Stomach (tissue), 9 donors: ENCODE data around the gene GRAMD1B. TPM values are rescaled to one million over a fixed set of nuclear protein-coding genes. Genes with fewer than 3 reads are reported as not detected.

ENCODE experiments used
- DNase-seq, 2 donors: peaks; one replicate each; pipeline versions ENCODE4 v3.0.0 to v3.0.0-alpha.2; 2013 to 2019
- H3K27ac ChIP-seq, 5 donors: fragments of 200-600 bp in 4 of 5; sonication (generic) in 4 of 5; one replicate each; pipeline ENCODE4 v1.5.1; 2013 to 2019; ENCODE audit warnings: mild to moderate bottlenecking in 1 of 5, moderate library complexity in 1 of 5
- H3K27me3 ChIP-seq, 3 donors: fragments of 200-600 bp; sonication (generic); one replicate each; pipeline ENCODE4 v1.5.1; 2017 to 2019; ENCODE audit warnings: mixed run types in 1 of 3
- H3K36me3 ChIP-seq, 4 donors: fragments of 200-600 bp; sonication (generic); 1 replicate in 3 of 4; 2 replicates in 1 of 4; pipeline ENCODE4 v1.5.1; 2016 to 2019
- H3K4me1 ChIP-seq, 4 donors: fragments of 200-600 bp; sonication (generic); one replicate each; pipeline ENCODE4 v1.5.1; 2016 to 2019
- H3K4me3 ChIP-seq, 4 donors: fragments of 200-600 bp; sonication (generic) in 3 of 4; one replicate each; pipeline ENCODE4 v1.5.1; 2016 to 2019; ENCODE audit warnings: mild to moderate bottlenecking in 1 of 4
- H3K9me3 ChIP-seq, 4 donors: fragments of 200-600 bp; sonication (generic); one replicate each; pipeline ENCODE4 v1.5.1; 2016 to 2019
- EP300 ChIP-seq: sonication (generic); formaldehyde crosslinking; IDR thresholded peaks from one replicate; pipeline ENCODE4 v1.6.1; 2017; ENCODE audit warnings: antibody characterized with exemption
- POLR2A ChIP-seq, 4 donors: fragments of 450-650 bp; IDR thresholded peaks; one replicate each; pipeline ENCODE4 v1.6.1; 2016; ENCODE audit warnings: antibody characterized with exemption in 4 of 4, control low read depth in 2 of 4, mild to moderate bottlenecking in 1 of 4, moderate library complexity in 1 of 4
- POLR2AphosphoS5 ChIP-seq, 3 donors: sonication (generic); formaldehyde crosslinking; IDR thresholded peaks; one replicate each; pipeline ENCODE4 v1.6.1; 2016; ENCODE audit warnings: antibody characterized with exemption in 3 of 3
- WGBS, 5 donors: extraction: QIAGEN DNeasy Blood & Tissue Kit in 3 of 5; methylation state at CpG; one replicate each; pipeline versions ENCODE4 v1.1.5 to v1.1.7; 2013 to 2018; 5-methylcytosine and 5-hydroxymethylcytosine counted together
- intact Hi-C: fragments of 100-400 bp; cut with DNase I; formaldehyde crosslinking; loops from one replicate; pipeline ENCODE4 v1.15.1; 2023; ENCODE audit warnings: low total_unique reads
- polyA plus RNA-seq, 3 donors: library from polyadenylated mRNA; stranded (reverse); fragments of 200-250 nt; gene quantifications; one replicate each; pipeline ENCODE4 v1.2.3, GENCODE V29; 2013
- total RNA-seq, 5 donors: library from RNA; depleted of rRNA; stranded (reverse); fragments of >200 nt; gene quantifications; one replicate each; pipeline versions ENCODE4 v1.1.0 to v1.2.3, GENCODE V29; 2014 to 2016
- TF ChIP-seq, protein P1 (sequence below), 7 experiments: fragments of 450-650 bp in 4 of 7; fragments of 200-600 bp in 3 of 7; sonication (generic) in 3 of 7; IDR thresholded peaks; one replicate each; pipeline ENCODE4 v1.5.1; 2016 to 2019; ENCODE audit warnings: antibody characterized with exemption in 7 of 7, control low read depth in 2 of 7, mild to moderate bottlenecking in 1 of 7
- donor health status: healthy with polysubstance abuse.
- donor health status: Bipolar disorder and iron deficiency.
- donor health status: healthy.

The GRAMD1B gene
- total and polyA plus RNA-seq, 8 donors: 0.58 to 39.7 (median 12.2) TPM

DNA sequence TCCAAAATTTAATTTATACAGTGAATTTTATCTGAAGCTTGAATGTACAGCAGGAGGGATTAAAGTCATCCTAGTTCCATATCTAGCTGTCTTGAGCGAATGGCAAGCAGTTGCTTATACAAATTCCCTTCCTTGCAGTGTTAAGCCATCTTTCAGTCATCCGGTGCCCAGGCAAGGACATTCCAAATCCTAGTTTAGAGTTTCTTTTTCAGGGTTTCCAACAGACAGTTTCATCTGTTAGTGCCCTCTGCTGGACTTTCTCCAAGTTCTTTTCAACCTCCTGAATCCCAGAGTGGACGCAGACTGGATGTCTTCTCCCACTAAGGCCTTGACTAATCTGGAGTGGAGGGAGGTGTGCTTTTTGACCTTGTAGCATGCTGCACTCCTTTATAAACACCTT is 45.4 kb downstream of the GRAMD1B start:
- peak in 1 of 2 donors; percentile 29 for DNase-seq
- H3K27me3 ChIP-seq: peaks cover 0 to 5% (median 0%) of the 10 kb centered on the region in 3 donors
- peaks cover 0 to 24% (median 8%) of the 10 kb centered on the region in 4 donors for H3K4me1 ChIP-seq
- intact Hi-C loops: loop anchor here (5.0 kb wide), 2 partner anchors 68 to 168 kb away; no protein-coding TSS in a partner anchor
- H3K4me3 ChIP-seq: no peak overlapping the region
- TF ChIP-seq EP300 (no peak), POLR2AphosphoS5 (IDR thresholded peaks at IDR 0.05) (no peak), POLR2A (IDR thresholded peaks at IDR 0.05) (no peak)
- TF ChIP-seq, protein P1, sequence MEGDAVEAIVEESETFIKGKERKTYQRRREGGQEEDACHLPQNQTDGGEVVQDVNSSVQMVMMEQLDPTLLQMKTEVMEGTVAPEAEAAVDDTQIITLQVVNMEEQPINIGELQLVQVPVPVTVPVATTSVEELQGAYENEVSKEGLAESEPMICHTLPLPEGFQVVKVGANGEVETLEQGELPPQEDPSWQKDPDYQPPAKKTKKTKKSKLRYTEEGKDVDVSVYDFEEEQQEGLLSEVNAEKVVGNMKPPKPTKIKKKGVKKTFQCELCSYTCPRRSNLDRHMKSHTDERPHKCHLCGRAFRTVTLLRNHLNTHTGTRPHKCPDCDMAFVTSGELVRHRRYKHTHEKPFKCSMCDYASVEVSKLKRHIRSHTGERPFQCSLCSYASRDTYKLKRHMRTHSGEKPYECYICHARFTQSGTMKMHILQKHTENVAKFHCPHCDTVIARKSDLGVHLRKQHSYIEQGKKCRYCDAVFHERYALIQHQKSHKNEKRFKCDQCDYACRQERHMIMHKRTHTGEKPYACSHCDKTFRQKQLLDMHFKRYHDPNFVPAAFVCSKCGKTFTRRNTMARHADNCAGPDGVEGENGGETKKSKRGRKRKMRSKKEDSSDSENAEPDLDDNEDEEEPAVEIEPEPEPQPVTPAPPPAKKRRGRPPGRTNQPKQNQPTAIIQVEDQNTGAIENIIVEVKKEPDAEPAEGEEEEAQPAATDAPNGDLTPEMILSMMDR (IDR thresholded peaks at IDR 0.05): no peak
- H3K36me3 ChIP-seq: no peaks in the 10 kb centered on the region
- no peak overlapping the region for H3K27ac ChIP-seq
- 78 to 86% (median 84%) methylated on average over 3 of the region's 3 CpGs for WGBS, 5 donors
- H3K9me3 ChIP-seq: no peaks in the 10 kb centered on the region

DNA sequence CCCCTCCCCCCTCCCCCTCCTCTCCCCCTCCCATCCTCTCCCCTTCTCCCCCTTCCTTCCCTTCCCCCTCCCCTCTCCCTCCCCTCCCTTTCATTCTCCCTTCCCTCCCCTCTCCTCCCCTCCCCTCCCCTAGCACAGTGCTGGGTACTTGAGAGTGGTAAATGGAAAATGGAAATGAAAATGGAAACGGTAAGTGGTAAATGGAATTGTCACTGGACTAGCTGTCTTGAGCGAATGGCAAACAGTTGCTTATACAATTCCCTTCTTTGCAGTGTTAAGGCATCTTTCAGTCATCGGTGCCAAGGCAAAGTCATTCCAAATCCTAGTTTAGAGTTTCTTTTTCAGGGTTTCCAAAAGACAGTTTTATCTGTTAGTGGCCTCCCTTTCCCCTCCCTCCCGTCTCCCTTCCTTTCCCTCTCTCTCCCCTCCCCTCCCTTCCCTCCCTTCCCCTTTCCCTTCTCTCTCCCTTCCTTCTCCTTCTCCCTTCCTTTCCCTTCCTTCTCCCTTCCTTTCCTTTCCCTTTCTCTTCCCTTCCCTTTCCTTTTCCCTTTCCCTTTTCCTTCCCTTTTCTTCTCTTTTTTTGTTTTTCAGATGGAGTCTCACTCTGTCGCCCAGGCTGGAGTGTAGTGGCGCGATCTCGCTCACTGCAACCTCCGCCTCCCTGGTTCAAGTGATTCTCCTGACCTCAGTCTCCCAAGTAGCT is 47.3 kb downstream of the GRAMD1B start:
- Histone ChIP-seq H3K4me3 (no peak overlapping the region), H3K27me3 (peaks cover 0 to 5% (median 4%) of the 10 kb centered on the region in 3 donors), H3K4me1 (peaks cover 0 to 24% (median 8%) of the 10 kb centered on the region in 4 donors), H3K9me3 (no peaks in the 10 kb centered on the region), H3K36me3 (no peaks in the 10 kb centered on the region), H3K27ac (no peak overlapping the region)
- intact Hi-C loops: loop anchor here (5.0 kb wide), 2 partner anchors 70 to 170 kb away; no protein-coding TSS in a partner anchor
- TF ChIP-seq POLR2AphosphoS5 (IDR thresholded peaks at IDR 0.05) (no peak), POLR2A (IDR thresholded peaks at IDR 0.05) (no peak), EP300 (no peak)
- TF ChIP-seq, protein P1 (IDR thresholded peaks at IDR 0.05): no peak
- no peak for DNase-seq
- WGBS, 5 donors: 87 to 93% (median 88%) methylated on average over 9 of the region's 9 CpGs

DNA sequence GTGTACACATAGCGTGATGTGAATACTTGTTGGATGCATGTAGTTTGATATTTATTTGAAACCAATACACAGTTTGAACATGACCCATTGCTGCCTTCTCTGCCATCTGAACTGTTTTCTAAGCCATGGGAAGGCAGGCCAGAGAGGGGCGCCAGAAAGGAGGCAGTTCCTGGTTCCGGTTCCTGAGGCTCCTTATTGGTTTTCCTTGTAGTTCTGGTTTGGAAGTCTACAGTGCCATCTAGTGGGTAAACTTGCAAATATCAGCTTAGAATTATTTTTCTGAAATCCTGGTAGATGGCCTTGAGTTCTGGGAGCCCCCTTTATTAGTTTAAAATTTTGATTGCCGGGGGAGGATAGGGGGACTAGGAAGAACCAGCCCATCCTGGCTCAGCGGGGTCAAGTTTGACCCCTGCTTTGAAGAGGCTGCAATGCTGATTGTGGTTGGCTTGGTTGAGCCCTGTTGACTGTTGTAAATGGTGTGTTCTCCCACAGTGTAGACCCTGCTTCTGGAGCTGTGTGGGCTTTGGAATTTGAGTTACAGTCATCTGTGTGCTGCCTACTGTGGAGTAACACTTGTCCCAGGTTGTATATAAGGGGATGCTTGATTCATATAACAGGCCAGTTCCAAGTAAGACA is 48.4 kb downstream of the GRAMD1B start:
- intact Hi-C loops: loop anchor here (5.0 kb wide), 2 partner anchors 71 to 171 kb away; no protein-coding TSS in a partner anchor
- peak; percentile 43 to 88 for DNase-seq
- Histone ChIP-seq H3K27ac (no peak overlapping the region), H3K4me1 (peaks cover 0 to 24% (median 8%) of the 10 kb centered on the region in 4 donors), H3K36me3 (no peaks in the 10 kb centered on the region), H3K9me3 (no peaks in the 10 kb centered on the region), H3K27me3 (peaks cover 0 to 5% (median 4%) of the 10 kb centered on the region in 3 donors), H3K4me3 (no peak overlapping the region)
- WGBS, 5 donors: 20 to 23% (median 21%) methylated on average over 5 of the region's 5 CpGs
- TF ChIP-seq, protein P1 (IDR thresholded peaks at IDR 0.05): peak in 4 of 7 experiments; percentile 47 to 71 (median 64)
- no peak for TF ChIP-seq POLR2AphosphoS5 (IDR thresholded peaks at IDR 0.05)

DNA sequence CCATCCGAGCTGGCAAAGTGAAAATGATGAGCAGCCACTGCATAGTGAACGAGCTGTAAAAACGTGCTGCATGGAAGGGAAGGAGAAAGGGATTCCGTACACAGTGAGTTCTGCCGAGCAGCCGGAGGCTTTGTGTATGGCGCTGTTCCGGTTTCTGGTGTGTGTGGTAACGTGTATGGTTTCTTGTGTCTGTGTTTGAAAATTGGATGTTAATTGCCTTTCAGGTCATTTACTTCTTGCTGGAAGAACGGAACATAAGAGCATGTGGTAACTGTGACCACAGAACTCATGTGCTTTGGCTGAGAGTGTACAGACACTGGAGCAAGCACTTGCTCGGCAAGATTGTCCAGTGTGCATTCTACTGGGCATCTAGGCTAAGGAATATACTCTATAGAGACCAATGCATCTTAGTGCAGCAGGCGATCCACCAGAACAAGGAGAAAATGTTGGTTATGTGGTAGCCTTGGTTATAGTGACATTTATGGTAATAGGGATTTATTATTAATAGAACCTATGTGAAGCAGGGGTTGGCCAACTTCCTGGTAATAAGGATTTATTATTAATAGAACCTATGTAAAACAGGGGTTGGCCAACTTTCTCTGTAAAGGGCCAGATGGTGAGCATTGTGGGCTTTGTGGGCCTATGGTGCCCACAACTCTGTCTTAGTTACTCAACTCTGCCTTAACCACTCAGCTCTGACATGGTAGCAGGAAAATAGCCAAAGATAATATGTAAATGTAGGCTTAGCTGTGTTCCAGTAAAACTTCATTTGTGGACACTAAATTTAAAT is 49.2 kb downstream of the GRAMD1B start:
- Histone ChIP-seq H3K9me3 (no peaks in the 10 kb centered on the region), H3K4me1 (peaks cover 0 to 22% (median 7%) of the 10 kb centered on the region in 4 donors), H3K27ac (no peak overlapping the region), H3K4me3 (no peak overlapping the region), H3K36me3 (no peaks in the 10 kb centered on the region), H3K27me3 (peaks cover 0 to 5% (median 4%) of the 10 kb centered on the region in 3 donors)
- TF ChIP-seq, protein P1 (IDR thresholded peaks at IDR 0.05): no peak
- TF ChIP-seq POLR2AphosphoS5 (IDR thresholded peaks at IDR 0.05): no peak
- no peak for TF ChIP-seq POLR2A (IDR thresholded peaks at IDR 0.05)
- no peak for TF ChIP-seq EP300
- DNase-seq: no peak
- intact Hi-C loops: loop anchor here (5.0 kb wide), 2 partner anchors 72 to 172 kb away; no protein-coding TSS in a partner anchor
- 67 to 81% (median 70%) methylated on average over 12 of the region's 12 CpGs for WGBS, 5 donors
